ENCODE measurements around the gene FBXL7. TPM values are rescaled to one million over a fixed set of nuclear protein-coding genes. Genes with fewer than 3 reads are reported as not detected.

Gene FBXL7
- polyA plus RNA-seq, 1 donor from 2014 or later = 0.24 TPM

DNA sequence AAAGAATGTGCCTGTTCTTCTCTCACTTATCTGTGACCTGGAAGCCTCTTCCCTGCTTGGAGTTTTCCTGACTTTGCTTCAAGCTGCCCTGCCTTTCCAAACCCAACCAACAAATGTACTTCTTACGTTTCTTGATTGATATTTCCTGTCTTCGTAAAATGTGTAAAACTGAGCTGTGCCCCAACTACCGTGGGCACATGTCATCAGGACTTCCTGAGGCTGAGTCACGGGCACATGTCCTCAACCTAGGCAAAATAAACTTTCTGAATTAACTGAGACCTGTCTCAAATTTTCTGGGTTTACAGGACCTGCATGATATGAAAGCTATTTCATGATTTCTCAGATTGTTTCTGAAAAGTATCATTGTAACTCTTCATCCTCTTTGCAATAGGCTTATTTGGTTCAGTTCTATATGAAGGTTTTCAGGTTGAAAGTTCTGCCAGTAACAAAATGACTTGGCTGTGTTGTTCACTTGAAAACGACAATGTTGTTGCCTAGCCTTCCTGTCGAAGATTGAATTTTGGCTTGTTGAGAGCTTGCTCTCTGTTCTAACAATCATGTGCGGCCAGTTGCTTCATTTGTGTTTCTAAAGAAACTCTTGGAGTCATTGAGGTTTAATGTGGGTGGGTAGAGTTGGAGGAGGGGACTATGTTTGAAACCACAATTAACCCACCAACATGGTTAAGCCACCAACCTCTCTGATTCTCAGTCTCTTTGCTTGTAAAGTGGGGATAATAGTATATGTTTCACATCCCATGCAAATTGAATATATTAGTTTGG lies 145.6 kb downstream of the FBXL7 start:
- no peaks in the 10 kb centered on the region for H3K9me2 ChIP-seq (ENCODE audit: insufficient read depth, low read length)
- no peaks in the 10 kb centered on the region for H3K79me2 ChIP-seq (replicated peaks; ENCODE audit: insufficient read depth, low read length)
- H3K27ac ChIP-seq (ENCODE audit: low read length) = no peak overlapping the region
- no peaks in the 10 kb centered on the region for H3K36me3 ChIP-seq (ENCODE audit: insufficient read depth, low read length)
- TF ChIP-seq MXI1 (conservative IDR thresholded peaks at IDR 0.05; ENCODE audit: poor library complexity, severe bottlenecking) (no peak), EP300 (conservative IDR thresholded peaks at IDR 0.05; ENCODE audit: poor library complexity, severe bottlenecking) (no peak), TAF1 (IDR thresholded peaks at IDR 0.05; ENCODE audit: low read depth) (no peak), EZH2 (IDR thresholded peaks at IDR 0.05; ENCODE audit: borderline replicate concordance, insufficient read depth, low read length, poor library complexity, severe bottlenecking) (no peak), REST (IDR thresholded peaks at IDR 0.05; ENCODE audit: borderline replicate concordance) (no peak), CTCF (IDR thresholded peaks at IDR 0.05; ENCODE audit: poor library complexity, severe bottlenecking) (no peak), RAD21 (conservative IDR thresholded peaks at IDR 0.05) (no peak), POLR2AphosphoS5 (IDR thresholded peaks at IDR 0.05) (no peak), SMC3 (conservative IDR thresholded peaks at IDR 0.05; ENCODE audit: poor library complexity) (no peak)
- H3K9ac ChIP-seq (ENCODE audit: low read length) = no peak overlapping the region
- H3F3A ChIP-seq (ENCODE audit: insufficient read depth, low read length, poor library complexity, severe bottlenecking) = no peaks in the 10 kb centered on the region
- no peaks in the 10 kb centered on the region for H4K20me1 ChIP-seq (ENCODE audit: insufficient read depth)
- no peaks in the 10 kb centered on the region for H3K9me3 ChIP-seq (ENCODE audit: low read length)
- no peaks in the 10 kb centered on the region for H3K27me3 ChIP-seq (ENCODE audit: insufficient read depth, low read depth, low read length)
- H2AFZ ChIP-seq (ENCODE audit: low read depth, low read length) = no peak overlapping the region
- no peak overlapping the region for H3K4me2 ChIP-seq (ENCODE audit: low read length)
- no peak overlapping the region for H3K4me3 ChIP-seq (ENCODE audit: low read length)

DNA sequence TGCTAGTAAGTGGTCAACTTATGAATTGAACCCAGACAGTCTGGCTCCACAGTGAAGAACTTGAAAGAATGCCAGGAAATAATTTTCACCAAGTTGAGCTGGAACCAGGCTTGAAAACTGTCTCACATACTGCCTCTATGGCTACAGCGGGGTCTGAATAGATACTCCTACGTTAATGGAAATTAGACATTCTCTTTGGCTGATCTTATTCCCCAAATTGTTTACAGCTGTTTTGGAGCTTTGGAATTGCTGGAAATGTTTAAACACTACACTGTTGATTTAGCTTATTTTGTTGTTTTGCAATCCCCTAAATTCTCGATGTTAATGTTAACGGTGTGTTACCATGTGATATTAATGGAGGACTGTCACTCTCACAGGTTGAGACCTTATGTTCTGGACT lies 146.4 kb downstream of the FBXL7 start:
- Histone ChIP-seq H3K27ac (ENCODE audit: low read length) (no peak overlapping the region), H3K9me3 (ENCODE audit: low read length) (no peaks in the 10 kb centered on the region), H2AFZ (ENCODE audit: low read depth, low read length) (no peak overlapping the region), H3K79me2 (replicated peaks; ENCODE audit: insufficient read depth, low read length) (no peaks in the 10 kb centered on the region), H3F3A (ENCODE audit: insufficient read depth, low read length, poor library complexity, severe bottlenecking) (no peaks in the 10 kb centered on the region), H3K4me3 (ENCODE audit: low read length) (no peak overlapping the region), H4K20me1 (ENCODE audit: insufficient read depth) (no peaks in the 10 kb centered on the region), H3K4me2 (ENCODE audit: low read length) (no peak overlapping the region), H3K27me3 (ENCODE audit: insufficient read depth, low read depth, low read length) (no peaks in the 10 kb centered on the region), H3K36me3 (ENCODE audit: insufficient read depth, low read length) (no peaks in the 10 kb centered on the region), H3K9me2 (ENCODE audit: insufficient read depth, low read length) (no peaks in the 10 kb centered on the region), H3K9ac (ENCODE audit: low read length) (no peak overlapping the region)
- TF ChIP-seq RAD21 (conservative IDR thresholded peaks at IDR 0.05) = no peak
- TF ChIP-seq EP300 (conservative IDR thresholded peaks at IDR 0.05; ENCODE audit: poor library complexity, severe bottlenecking) = no peak
- no peak for TF ChIP-seq EZH2 (IDR thresholded peaks at IDR 0.05; ENCODE audit: borderline replicate concordance, insufficient read depth, low read length, poor library complexity, severe bottlenecking)
- TF ChIP-seq SMC3 (conservative IDR thresholded peaks at IDR 0.05; ENCODE audit: poor library complexity) = no peak
- TF ChIP-seq TAF1 (IDR thresholded peaks at IDR 0.05; ENCODE audit: low read depth) = no peak
